A673 (cell line): ENCODE results near the gene SPI1. TPM values are rescaled to one million over a fixed set of nuclear protein-coding genes. Genes with fewer than 3 reads are reported as not detected.

ENCODE experiments used
- BruUV-seq: library from RNA; stranded (reverse); fragments of 400-500 nt; replicated peaks from 2 replicates; lab custom pipeline; 2021; lab: Mats Ljungman, UMichigan
- CTCF ChIA-PET: fragments of 300-600 bp; sonication (Branson Sonifier 250); formaldehyde crosslinking; loops from one replicate; lab custom pipeline; 2022; ENCODE audit warnings: antibody characterized with exemption; lab: Charles Lee
- POLR2A ChIA-PET: fragments of 300-600 bp; sonication (Branson Sonifier 250); formaldehyde crosslinking; loops from one replicate; lab custom pipeline; 2022; ENCODE audit warnings: antibody characterized with exemption; ENCODE audit not compliant: low non-redundant PET; lab: Charles Lee
- DNase-seq: peaks from one replicate; pipeline ENCODE4 v3.0.0-alpha.2; 2015; ENCODE audit warnings: low spot score
- H3K27ac ChIP-seq: fragments of 200-600 bp; sonication (generic); 2 replicates; pipeline ENCODE4 v1.5.1; 2016; ENCODE audit warnings: mixed run types, low read depth, mild to moderate bottlenecking, mixed read lengths, antibody characterized with exemption, low read length; ENCODE audit not compliant: poor library complexity, severe bottlenecking
- H3K27me3 ChIP-seq: fragments of 200-600 bp; sonication (generic); replicated peaks from 2 replicates; pipeline ENCODE4 v1.6.1; 2017; ENCODE audit warnings: mixed run types, low read depth, mild to moderate bottlenecking, mixed read lengths, antibody characterized with exemption, low read length; ENCODE audit not compliant: insufficient read depth, poor library complexity
- H3K36me3 ChIP-seq: fragments of 200-600 bp; sonication (generic); 2 replicates; pipeline ENCODE4 v1.6.1; 2016; ENCODE audit warnings: mixed run types, mild to moderate bottlenecking, mixed read lengths, antibody characterized with exemption, low read length; ENCODE audit not compliant: insufficient read depth, poor library complexity, severe bottlenecking
- H3K4me1 ChIP-seq: fragments of 200-600 bp; sonication (generic); 2 replicates; pipeline ENCODE4 v1.6.1; 2017; ENCODE audit warnings: mixed run types, mild to moderate bottlenecking, mixed read lengths, antibody characterized with exemption, low read length; ENCODE audit not compliant: insufficient read depth, poor library complexity, severe bottlenecking
- H3K4me3 ChIP-seq: fragments of 200-600 bp; sonication (generic); 2 replicates; pipeline ENCODE4 v1.5.1; 2016; ENCODE audit warnings: low read depth, mixed run types, mild to moderate bottlenecking, mixed read lengths, low read length; ENCODE audit not compliant: poor library complexity, severe bottlenecking
- H3K9me3 ChIP-seq: fragments of 200-600 bp; sonication (generic); 2 replicates; pipeline ENCODE4 v1.6.1; 2016; ENCODE audit warnings: mixed run types, low read depth, mild to moderate bottlenecking, mixed read lengths, antibody characterized with exemption, low read length; ENCODE audit not compliant: poor library complexity, severe bottlenecking
- EZH2 ChIP-seq: fragments of 200-600 bp; sonication (generic); IDR thresholded peaks from 2 replicates; pipeline ENCODE4 v1.6.1; 2017; ENCODE audit warnings: borderline replicate concordance, low read depth, mild to moderate bottlenecking, mixed read lengths, antibody characterized with exemption, low read length; ENCODE audit not compliant: poor library complexity, severe bottlenecking
- intact Hi-C: fragments of 100-400 bp; cut with micrococcal nuclease; formaldehyde crosslinking; loops from one replicate; pipeline ENCODE4 v1.10.0; 2022; ENCODE audit not compliant: unreplicated experiment
- total RNA-seq: library from RNA; stranded (reverse); gene quantifications from 2 replicates; pipeline ENCODE4 v1.2.3, GENCODE V29; 2021
- TF ChIP-seq, protein P1 (sequence below): fragments of 300-800, 200-600 bp; sonication (generic); conservative IDR thresholded peaks from 2 replicates; pipeline ENCODE4 v1.5.1; 2017; ENCODE audit warnings: low read depth, mild to moderate bottlenecking, antibody characterized with exemption, low read length, moderate library complexity, mixed read lengths

The SPI1 gene
- total RNA-seq, 1 experiment from 2014 or later: not detected

DNA sequence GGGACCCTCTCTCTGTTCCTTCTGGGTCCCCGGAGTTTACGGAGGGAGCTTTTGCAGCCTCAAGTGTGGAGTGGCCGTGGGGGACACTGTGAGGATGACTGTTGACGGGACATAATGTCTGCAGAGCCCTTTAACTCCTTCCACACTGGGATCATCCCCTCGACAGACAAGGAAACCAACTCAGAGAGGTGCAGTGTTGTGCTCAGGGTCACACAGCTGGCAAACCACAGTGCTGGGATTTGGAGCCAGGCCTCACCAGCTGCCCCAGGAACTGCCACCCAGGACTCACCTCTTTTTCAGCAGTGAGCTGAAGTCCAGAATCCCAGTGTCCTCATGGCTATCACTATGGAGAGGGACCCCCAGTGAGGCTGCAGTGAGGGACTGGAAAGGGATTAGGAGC lies 31.2 kb downstream of the SPI1 start:
- POLR2A ChIA-PET: no interaction called here
- intact Hi-C loops: no loop called here
- no peak for DNase-seq
- Histone ChIP-seq H3K9me3 (no peaks in the 10 kb centered on the region), H3K36me3 (no peaks in the 10 kb centered on the region), H3K27ac (no peak overlapping the region), H3K4me1 (no peaks in the 10 kb centered on the region), H3K4me3 (no peak overlapping the region), H3K27me3 (no peaks in the 10 kb centered on the region)
- TF ChIP-seq, protein P1, sequence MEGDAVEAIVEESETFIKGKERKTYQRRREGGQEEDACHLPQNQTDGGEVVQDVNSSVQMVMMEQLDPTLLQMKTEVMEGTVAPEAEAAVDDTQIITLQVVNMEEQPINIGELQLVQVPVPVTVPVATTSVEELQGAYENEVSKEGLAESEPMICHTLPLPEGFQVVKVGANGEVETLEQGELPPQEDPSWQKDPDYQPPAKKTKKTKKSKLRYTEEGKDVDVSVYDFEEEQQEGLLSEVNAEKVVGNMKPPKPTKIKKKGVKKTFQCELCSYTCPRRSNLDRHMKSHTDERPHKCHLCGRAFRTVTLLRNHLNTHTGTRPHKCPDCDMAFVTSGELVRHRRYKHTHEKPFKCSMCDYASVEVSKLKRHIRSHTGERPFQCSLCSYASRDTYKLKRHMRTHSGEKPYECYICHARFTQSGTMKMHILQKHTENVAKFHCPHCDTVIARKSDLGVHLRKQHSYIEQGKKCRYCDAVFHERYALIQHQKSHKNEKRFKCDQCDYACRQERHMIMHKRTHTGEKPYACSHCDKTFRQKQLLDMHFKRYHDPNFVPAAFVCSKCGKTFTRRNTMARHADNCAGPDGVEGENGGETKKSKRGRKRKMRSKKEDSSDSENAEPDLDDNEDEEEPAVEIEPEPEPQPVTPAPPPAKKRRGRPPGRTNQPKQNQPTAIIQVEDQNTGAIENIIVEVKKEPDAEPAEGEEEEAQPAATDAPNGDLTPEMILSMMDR: no peak
- TF ChIP-seq EZH2: no peak
- BruUV-seq: no TSS peak
- CTCF ChIA-PET: no interaction called here

DNA sequence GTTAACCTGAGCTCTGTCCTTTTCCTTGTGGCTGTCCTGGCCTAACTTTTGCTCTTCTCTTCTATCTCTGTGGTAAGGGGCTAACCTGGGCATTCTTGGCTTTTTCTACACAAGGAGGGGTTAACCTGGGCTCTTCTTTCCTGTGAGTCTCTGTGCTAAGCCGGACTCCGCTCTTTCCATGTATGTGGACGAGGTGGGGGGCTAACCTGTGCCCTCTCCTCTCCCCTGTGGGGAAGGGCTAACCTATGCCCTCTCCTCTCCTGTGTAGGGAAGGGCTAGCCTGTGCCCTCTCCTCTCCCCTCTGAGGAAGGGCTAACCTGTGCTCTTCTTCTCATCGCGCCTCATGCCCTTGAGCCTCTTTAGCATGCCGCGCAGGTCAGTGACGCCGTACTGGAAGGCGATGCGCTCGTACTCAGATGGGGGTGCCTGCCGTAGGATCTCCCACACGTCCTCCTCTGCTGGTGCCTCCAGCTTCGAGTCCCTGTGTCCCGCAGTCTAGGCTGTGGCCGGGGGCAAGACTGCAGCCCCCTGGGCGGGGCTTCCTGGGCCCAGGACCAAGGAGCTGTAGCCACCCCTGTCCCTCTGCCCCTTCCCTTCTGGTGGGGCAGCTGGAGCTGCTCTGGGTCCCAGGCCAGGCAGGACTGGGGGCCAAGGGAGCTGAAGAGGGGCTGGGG lies 32.3 kb downstream of the SPI1 start:
- intact Hi-C loops: no loop called here
- Histone ChIP-seq H3K9me3 (no peaks in the 10 kb centered on the region), H3K27me3 (no peaks in the 10 kb centered on the region), H3K27ac (no peak overlapping the region), H3K4me3 (no peak overlapping the region), H3K4me1 (no peaks in the 10 kb centered on the region), H3K36me3 (no peaks in the 10 kb centered on the region)
- CTCF ChIA-PET: interaction anchor here (0.7 kb wide), 1 partner anchor 9 kb away, joined by 4 read pairs; no protein-coding TSS in a partner anchor
- POLR2A ChIA-PET: no interaction called here
- DNase-seq: no peak
- no TSS peak for BruUV-seq
- TF ChIP-seq EZH2: no peak
- TF ChIP-seq, protein P1: no peak

DNA sequence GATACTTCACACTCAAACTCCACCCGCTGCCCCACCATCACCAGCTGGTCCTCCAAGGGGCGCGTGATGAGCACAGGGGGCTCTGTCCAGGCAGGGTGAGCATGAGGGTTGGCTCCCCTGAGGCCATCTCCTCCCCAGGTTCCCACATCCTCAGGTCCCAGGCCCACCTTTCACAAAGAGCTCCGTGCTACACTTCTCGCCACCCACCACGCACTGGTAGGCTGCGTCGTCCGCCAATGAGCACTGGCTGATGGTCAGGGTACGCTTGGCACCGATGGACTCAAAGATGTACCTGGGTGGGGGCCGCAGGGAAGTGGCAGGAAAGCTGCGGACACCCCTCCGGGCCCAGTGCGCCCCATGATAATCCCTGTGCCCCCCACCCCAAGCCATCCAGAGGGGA lies 35.5 kb downstream of the SPI1 start:
- no peaks in the 10 kb centered on the region for H3K9me3 ChIP-seq
- H3K36me3 ChIP-seq: no peaks in the 10 kb centered on the region
- no peak overlapping the region for H3K4me3 ChIP-seq
- intact Hi-C loops: no loop called here
- BruUV-seq: no TSS peak
- ChIA-PET CTCF (no interaction called here), POLR2A (no interaction called here)
- TF ChIP-seq EZH2: no peak
- TF ChIP-seq, protein P1: no peak
- no peaks in the 10 kb centered on the region for H3K27me3 ChIP-seq
- no peak overlapping the region for H3K27ac ChIP-seq
- DNase-seq: no peak
- H3K4me1 ChIP-seq: no peaks in the 10 kb centered on the region
